A549 (cell line): ENCODE measurements around the gene TMEM220. TPM values are rescaled to one million over a fixed set of nuclear protein-coding genes. Genes with fewer than 3 reads are reported as not detected.

ENCODE experiments used
- ATAC-seq, 2 experiments: fragments of 200-7000 bp in 1 of 2; fragments of >200 bp in 1 of 2; cut with Nextera tagmentation in 1 of 2; cut with Tn5 transposase in 1 of 2; 3 replicates each; pipeline versions ENCODE4 v1.8.0 to v1.9.1; 2018 to 2020; ENCODE audit warnings: mild to moderate bottlenecking in 1 of 2, moderate library complexity in 1 of 2
- CTCF ChIA-PET: fragments of 300-600 bp; sonication (Branson Sonifier 250); formaldehyde crosslinking; extraction: SDS; loops from one replicate; lab custom pipeline; 2021; ENCODE audit warnings: antibody characterized with exemption, inconsistent platforms; lab: Yijun Ruan, JAX
- POLR2A ChIA-PET: fragments of 350-600 bp; formaldehyde crosslinking; extraction: SDS; loops from one replicate; lab custom pipeline; 2021; ENCODE audit warnings: antibody characterized with exemption, inconsistent platforms; lab: Yijun Ruan, JAX
- DNase-seq, 2 experiments: peaks; one replicate each; pipeline versions ENCODE4 v3.0.0 to v3.0.0-alpha.2; 2011 to 2016; ENCODE audit warnings: low read depth in 1 of 2, low spot score in 1 of 2
- FAIRE-seq: peaks from 2 replicates; lab custom pipeline; 2011; peaks lifted over from hg19 to GRCh38; lab: Jason Lieb, UNC
- H3K27ac ChIP-seq, 2 experiments: fragments of >200 bp; sonication (Bioruptor Twin); formaldehyde crosslinking; 3 replicates each; pipeline ENCODE4 v1.5.1; 2016 to 2017
- H3K4me1 ChIP-seq: fragments of >200 bp; sonication (Bioruptor Twin); formaldehyde crosslinking; 3 replicates; pipeline ENCODE4 v1.6.1; 2016
- H3K4me2 ChIP-seq: fragments of >200 bp; sonication (Bioruptor Twin); formaldehyde crosslinking; 3 replicates; pipeline ENCODE4 v1.6.1; 2016
- H3K4me3 ChIP-seq: fragments of >200 bp; sonication (Bioruptor Twin); formaldehyde crosslinking; 3 replicates; pipeline ENCODE4 v1.5.1; 2016
- H3K9me3 ChIP-seq: fragments of >200 bp; sonication (Bioruptor Twin); formaldehyde crosslinking; 3 replicates; pipeline ENCODE4 v1.6.1; 2016
- CBX2 ChIP-seq: fragments of 200-600 bp; sonication (generic); IDR thresholded peaks from 2 replicates; pipeline ENCODE4 v1.6.1; 2016; ENCODE audit warnings: low read depth, mild to moderate bottlenecking, borderline replicate concordance
- CBX8 ChIP-seq: fragments of 200-600 bp; sonication (generic); IDR thresholded peaks from 2 replicates; pipeline ENCODE4 v1.6.1; 2016
- CHD4 ChIP-seq: fragments of 200-600 bp; sonication (generic); IDR thresholded peaks from 2 replicates; pipeline ENCODE4 v1.6.1; 2016; ENCODE audit warnings: antibody characterized with exemption, mild to moderate bottlenecking, borderline replicate concordance
- E2F6 ChIP-seq: IDR thresholded peaks from 2 replicates; pipeline ENCODE4 v1.6.1; 2012; ENCODE audit warnings: low read depth, borderline replicate concordance
- ELK1 ChIP-seq: fragments of 150-350 bp; IDR thresholded peaks from 2 replicates; pipeline ENCODE4 v1.6.1; 2014; ENCODE audit warnings: low read depth, mild to moderate bottlenecking, low read length
- ESRRA ChIP-seq: fragments of 150-350 bp; IDR thresholded peaks from 2 replicates; pipeline ENCODE4 v1.6.1; 2014; ENCODE audit warnings: mild to moderate bottlenecking, low read length, borderline replicate concordance
- FOSB ChIP-seq: fragments of 250-450 bp; sonication (Bioruptor Pico); IDR thresholded peaks from 2 replicates; pipeline ENCODE4 v1.5.0; 2020; ENCODE audit warnings: mild to moderate bottlenecking, moderate library complexity
- HOXA7 ChIP-seq: fragments of 250-450 bp; sonication (Bioruptor Pico); IDR thresholded peaks from 2 replicates; pipeline ENCODE4 v1.5.0; 2020; ENCODE audit warnings: mild to moderate bottlenecking, moderate library complexity
- HOXB13 ChIP-seq: fragments of 250-450 bp; sonication (Bioruptor Pico); IDR thresholded peaks from 2 replicates; pipeline ENCODE4 v1.5.0; 2020; ENCODE audit warnings: low read depth, mild to moderate bottlenecking, moderate library complexity
- HOXB5 ChIP-seq: fragments of 250-450 bp; sonication (Bioruptor Pico); IDR thresholded peaks from 2 replicates; pipeline ENCODE4 v1.5.0; 2020; ENCODE audit warnings: mild to moderate bottlenecking, moderate library complexity
- KDM1A ChIP-seq: fragments of 200-600 bp; sonication (generic); IDR thresholded peaks from 2 replicates; pipeline ENCODE4 v1.6.1; 2016; ENCODE audit warnings: low read depth, mild to moderate bottlenecking
- KDM5A ChIP-seq: fragments of 200-600 bp; sonication (generic); IDR thresholded peaks from 2 replicates; pipeline ENCODE4 v1.6.1; 2016; ENCODE audit warnings: antibody characterized with exemption, mild to moderate bottlenecking
- MYC ChIP-seq: IDR thresholded peaks from 2 replicates; pipeline ENCODE4 v1.6.1; 2012; ENCODE audit warnings: mild to moderate bottlenecking, inconsistent platforms, low read length, improper control_type of control experiment, borderline replicate concordance
- NFE2L2 ChIP-seq: fragments of 150-350 bp; conservative IDR thresholded peaks from 2 replicates; pipeline ENCODE4 v1.6.1; 2014; ENCODE audit warnings: low read length
- POLR2A ChIP-seq: IDR thresholded peaks from 2 replicates; pipeline ENCODE4 v1.6.1; 2012; ENCODE audit warnings: mild to moderate bottlenecking, low read length
- POLR2AphosphoS2 ChIP-seq: conservative IDR thresholded peaks from 2 replicates; pipeline ENCODE4 v1.6.1; 2012; ENCODE audit warnings: low read length, improper control_type of control experiment, inconsistent platforms
- RAD21 ChIP-seq, 2 experiments: fragments of >200 bp in 1 of 2; sonication (Bioruptor Twin) in 1 of 2; formaldehyde crosslinking in 1 of 2; IDR thresholded peaks in 1 of 2; conservative IDR thresholded peaks in 1 of 2; 2 replicates in 1 of 2; 3 replicates in 1 of 2; pipeline ENCODE4 v1.6.1; 2012 to 2018; ENCODE audit warnings: inconsistent platforms in 1 of 2
- RNF2 ChIP-seq: fragments of 200-600 bp; sonication (generic); IDR thresholded peaks from 2 replicates; pipeline ENCODE4 v1.6.1; 2016; ENCODE audit warnings: low read depth, mild to moderate bottlenecking, antibody characterized with exemption, moderate library complexity, borderline replicate concordance
- SMC3 ChIP-seq: fragments of >200 bp; sonication (Bioruptor Twin); formaldehyde crosslinking; IDR thresholded peaks from 3 replicates; pipeline ENCODE4 v1.6.1; 2018; ENCODE audit warnings: inconsistent platforms
- SREBF2 ChIP-seq: fragments of 450-650 bp; IDR thresholded peaks from 2 replicates; pipeline ENCODE4 v1.6.1; 2014; ENCODE audit warnings: mild to moderate bottlenecking, moderate library complexity
- ZFP36 ChIP-seq: fragments of 450-650 bp; IDR thresholded peaks from 2 replicates; pipeline ENCODE4 v1.6.1; 2014; ENCODE audit warnings: borderline replicate concordance; ENCODE audit not compliant: partially characterized antibody
- ZSCAN20 ChIP-seq: fragments of 250-450 bp; sonication (Bioruptor Pico); IDR thresholded peaks from 2 replicates; pipeline ENCODE4 v1.8.0; 2022; ENCODE audit warnings: mild to moderate bottlenecking, moderate library complexity
- WGBS: methylation state at CpG from one replicate; pipeline ENCODE4 v1.1.6; 2017; ENCODE audit errors: missing lambda C conversion rate; 5-methylcytosine and 5-hydroxymethylcytosine counted together
- polyA plus RNA-seq, 4 experiments: library from polyadenylated mRNA; depleted of rRNA in 3 of 4; stranded (reverse); fragments of >200 nt; fragmentation: RNase III in 1 of 4; extraction: RNeasy Plus Mini Kit Qiagen cat#74134 plus additional on column Dnase treatment in 1 of 4; gene quantifications; 2 replicates in 3 of 4; 3 replicates in 1 of 4; pipeline ENCODE4 v1.2.3, GENCODE V29; 2011 to 2017
- TF ChIP-seq, protein P1 (sequence below): fragments of >200 bp; sonication (Bioruptor Twin); formaldehyde crosslinking; IDR thresholded peaks from 2 replicates; pipeline ENCODE4 v1.6.1; 2016
- TF ChIP-seq, protein P2 (sequence below): fragments of 250-450 bp; sonication (Bioruptor Pico); IDR thresholded peaks from 2 replicates; pipeline ENCODE4 v1.5.0; 2020; ENCODE audit warnings: low read depth, mild to moderate bottlenecking, moderate library complexity

TMEM220 gene
- polyA plus RNA-seq, 2 of the 4 experiments (the other 2 are of a cell fraction) = 3.8 to 6.3 TPM

DNA sequence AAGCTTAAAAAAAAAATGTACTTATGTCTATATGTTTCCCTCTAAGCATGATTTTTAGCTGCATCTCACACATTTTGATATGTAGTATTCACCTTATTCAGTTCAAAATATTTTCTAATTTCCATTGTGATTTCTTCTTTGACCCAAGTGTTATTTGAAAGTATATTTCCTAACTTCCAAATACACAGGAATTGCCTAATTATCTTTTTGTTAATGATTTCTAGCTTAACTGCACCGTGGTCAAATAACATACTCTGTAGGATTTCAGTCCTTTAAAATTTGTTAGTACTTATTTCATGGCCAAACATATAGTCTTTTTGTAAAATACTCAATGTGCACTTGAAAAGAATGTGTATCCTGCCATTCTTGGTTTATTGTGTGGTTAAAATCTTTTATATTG lies 11.3 kb downstream of the TMEM220 start:
- FAIRE-seq (peak; percentile 56), DNase-seq (no peak)

DNA sequence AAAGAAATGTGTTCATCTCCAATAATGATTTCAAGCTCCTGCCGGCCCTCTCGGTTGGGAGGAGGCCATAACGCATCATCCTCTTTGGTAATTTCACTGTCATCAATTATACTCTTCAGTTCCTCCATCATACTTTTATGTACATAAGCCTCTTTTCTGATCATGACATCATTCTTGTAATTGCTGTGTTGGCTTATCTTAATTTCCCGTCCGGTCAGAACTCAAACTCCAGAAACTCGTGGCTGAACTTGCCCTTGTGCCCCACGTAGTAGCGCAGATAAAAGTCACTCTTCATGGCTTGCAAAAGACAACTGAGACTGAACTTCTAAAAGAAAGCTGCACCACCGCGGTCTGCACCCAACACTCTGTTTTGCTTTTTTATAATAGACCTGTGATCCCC lies 13.6 kb downstream of the TMEM220 start:
- Histone ChIP-seq H3K27ac (no peak overlapping the region), H3K9me3 (no peaks in the 10 kb centered on the region), H3K4me1 (no peaks in the 10 kb centered on the region), H3K4me3 (no peak overlapping the region), H3K4me2 (no peak overlapping the region)
- ChIA-PET CTCF (interaction anchor here (1.3 kb wide), 1 partner anchor 21 kb away, joined by 4 read pairs; no protein-coding TSS in a partner anchor), POLR2A (no interaction called here)
- FAIRE-seq = peak; percentile 70
- no peak for DNase-seq
- no peak for ATAC-seq
- WGBS = 93% methylated on average over 10 of the region's 10 CpGs
- TF ChIP-seq HOXB5 = no peak
- TF ChIP-seq, protein P1, sequence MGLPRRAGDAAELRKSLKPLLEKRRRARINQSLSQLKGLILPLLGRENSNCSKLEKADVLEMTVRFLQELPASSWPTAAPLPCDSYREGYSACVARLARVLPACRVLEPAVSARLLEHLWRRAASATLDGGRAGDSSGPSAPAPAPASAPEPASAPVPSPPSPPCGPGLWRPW = no peak
- TF ChIP-seq RAD21 (conservative IDR thresholded peaks at IDR 0.05 in 1 of 2, IDR thresholded peaks at IDR 0.05 in 1 of 2) = no peak
- no peak for TF ChIP-seq POLR2A
- no peak for TF ChIP-seq KDM5A
- TF ChIP-seq ZSCAN20 = no peak
- no peak for TF ChIP-seq MYC
- no peak for TF ChIP-seq ELK1
- no peak for TF ChIP-seq CBX2
- TF ChIP-seq POLR2AphosphoS2 = no peak
- no peak for TF ChIP-seq HOXB13 (CRISPR knock-in tag)
- TF ChIP-seq FOSB = no peak
- TF ChIP-seq CHD4 = no peak
- TF ChIP-seq SMC3 = no peak
- no peak for TF ChIP-seq NFE2L2

More for the DNA sequence above, 11.3 kb downstream of the TMEM220 start:
- POLR2A ChIA-PET = no interaction called here
- Histone ChIP-seq H3K4me3 (no peak overlapping the region), H3K27ac (no peak overlapping the region), H3K4me1 (no peaks in the 10 kb centered on the region), H3K4me2 (no peak overlapping the region), H3K9me3 (no peaks in the 10 kb centered on the region)
- no peak for ATAC-seq
- no peak for TF ChIP-seq E2F6
- no peak for TF ChIP-seq ESRRA
- no peak for TF ChIP-seq KDM1A
- TF ChIP-seq, protein P2, sequence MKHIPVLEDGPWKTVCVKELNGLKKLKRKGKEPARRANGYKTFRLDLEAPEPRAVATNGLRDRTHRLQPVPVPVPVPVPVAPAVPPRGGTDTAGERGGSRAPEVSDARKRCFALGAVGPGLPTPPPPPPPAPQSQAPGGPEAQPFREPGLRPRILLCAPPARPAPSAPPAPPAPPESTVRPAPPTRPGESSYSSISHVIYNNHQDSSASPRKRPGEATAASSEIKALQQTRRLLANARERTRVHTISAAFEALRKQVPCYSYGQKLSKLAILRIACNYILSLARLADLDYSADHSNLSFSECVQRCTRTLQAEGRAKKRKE (CRISPR knock-in tag) = no peak
- TF ChIP-seq RNF2 = no peak
- no peak for TF ChIP-seq CBX8
- no peak for TF ChIP-seq SREBF2
- CTCF ChIA-PET = no interaction called here
- 12% methylated on average over 1 of the region's 1 CpG for WGBS

DNA sequence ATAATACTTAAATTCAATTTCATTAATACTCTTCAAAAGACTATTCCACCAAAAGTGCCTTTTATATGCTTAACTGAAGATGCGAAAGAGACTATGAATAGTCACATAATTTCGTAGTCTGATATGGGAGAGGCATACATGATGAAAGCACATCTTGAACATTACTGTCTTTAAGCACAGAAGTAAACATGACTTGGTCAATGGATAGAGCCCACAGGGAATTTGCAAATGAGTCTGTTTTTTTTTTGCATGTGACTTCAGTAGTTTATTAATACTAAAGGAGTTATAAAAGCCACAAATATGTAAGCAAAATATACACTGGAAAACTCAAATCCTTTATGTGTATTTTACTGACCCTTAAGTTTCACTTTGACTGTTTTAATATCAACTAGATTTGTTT lies 16.5 kb downstream of the TMEM220 start:
- TF ChIP-seq RNF2 (no peak), ZFP36 (no peak), HOXA7 (CRISPR knock-in tag) (no peak)
- ChIA-PET POLR2A (no interaction called here), CTCF (no interaction called here)
- no peak for ATAC-seq
- DNase-seq = no peak
- Histone ChIP-seq H3K4me1 (no peaks in the 10 kb centered on the region), H3K4me2 (no peak overlapping the region), H3K27ac (no peak overlapping the region), H3K9me3 (no peaks in the 10 kb centered on the region), H3K4me3 (no peak overlapping the region)
- no peak for FAIRE-seq
- WGBS = 91% methylated on average over 2 of the region's 2 CpGs
